ENCODE measurements around the gene FBXL19. TPM values are rescaled to one million over a fixed set of nuclear protein-coding genes. Genes with fewer than 3 reads are reported as not detected.

The FBXL19 gene
- polyA plus RNA-seq, 4 donors, result 16.5 to 35.4 (median 18.3) TPM

DNA sequence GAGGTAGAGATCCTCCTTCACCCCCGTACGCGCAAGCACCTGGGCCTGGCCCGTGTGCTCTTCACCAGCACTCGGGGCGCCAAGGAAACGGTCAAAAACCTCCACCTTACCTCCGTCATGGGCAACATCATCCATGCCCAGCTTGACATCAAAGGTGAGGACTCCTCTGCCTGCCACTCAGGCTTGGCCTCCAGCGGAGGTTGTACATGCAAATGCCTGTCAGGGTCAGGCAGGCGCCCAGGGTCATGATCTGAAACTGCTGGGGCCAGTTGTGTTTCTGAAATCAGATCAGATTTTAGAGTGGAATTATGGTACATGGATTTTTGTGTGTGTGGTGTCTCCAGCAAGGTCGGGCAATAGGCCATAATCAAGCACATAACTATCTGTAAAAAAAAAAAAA is 38.0 kb downstream of the FBXL19 start:
- DNase-seq (ENCODE audit: low read depth in 4 of 4, low spot score in 3 of 4), result no peak

DNA sequence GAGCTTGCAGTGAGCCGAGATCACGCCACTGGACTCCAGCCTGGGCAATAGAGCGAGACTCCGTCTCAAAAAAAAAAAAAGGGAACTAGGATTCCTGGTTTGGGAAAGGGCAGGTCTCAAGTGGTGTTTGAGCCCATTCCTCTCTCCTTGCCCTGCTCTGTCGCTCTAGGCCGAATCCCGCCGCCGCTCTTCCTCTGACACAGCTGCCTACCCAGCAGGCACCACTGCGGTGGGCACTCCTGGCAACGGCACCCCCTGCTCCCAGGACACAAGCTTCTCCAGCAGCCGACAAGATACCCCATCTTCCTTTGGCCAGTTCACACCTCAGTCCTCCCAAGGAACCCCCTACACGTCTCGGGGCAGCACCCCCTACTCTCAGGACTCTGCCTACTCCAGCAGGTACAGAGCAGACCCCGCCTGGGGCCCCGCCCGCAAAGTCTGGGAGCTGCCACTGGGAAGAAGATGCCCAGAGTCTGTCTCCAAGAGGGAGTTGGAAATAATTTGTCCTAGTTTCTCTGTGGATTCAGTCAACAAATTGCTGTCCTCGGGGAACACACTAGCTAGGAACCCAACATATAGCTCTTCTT is 40.6 kb downstream of the FBXL19 start:
- DNase-seq (ENCODE audit: low read depth in 4 of 4, low spot score in 3 of 4), result no peak

DNA sequence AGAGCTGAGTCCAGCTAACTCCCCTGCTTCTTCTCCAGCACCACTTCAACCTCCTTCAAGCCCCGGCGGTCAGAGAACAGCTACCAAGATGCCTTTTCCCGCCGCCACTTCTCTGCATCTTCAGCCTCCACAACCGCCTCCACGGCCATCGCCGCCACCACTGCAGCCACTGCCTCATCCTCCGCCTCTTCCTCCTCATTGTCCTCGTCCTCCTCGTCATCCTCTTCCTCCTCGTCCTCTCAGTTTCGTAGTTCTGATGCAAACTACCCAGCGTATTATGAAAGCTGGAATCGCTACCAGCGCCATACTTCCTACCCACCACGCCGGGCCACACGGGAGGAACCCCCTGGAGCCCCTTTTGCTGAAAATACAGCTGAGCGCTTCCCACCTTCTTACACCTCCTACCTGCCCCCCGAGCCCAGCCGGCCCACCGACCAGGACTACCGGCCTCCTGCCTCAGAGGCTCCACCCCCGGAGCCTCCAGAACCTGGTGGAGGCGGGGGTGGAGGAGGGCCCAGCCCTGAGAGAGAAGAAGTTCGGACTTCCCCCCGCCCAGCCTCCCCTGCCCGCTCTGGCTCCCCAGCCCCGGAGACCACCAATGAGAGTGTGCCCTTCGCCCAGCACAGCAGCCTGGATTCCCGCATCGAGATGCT is 41.3 kb downstream of the FBXL19 start:
- no peak for DNase-seq (ENCODE audit: low read depth in 4 of 4, low spot score in 3 of 4)

DNA sequence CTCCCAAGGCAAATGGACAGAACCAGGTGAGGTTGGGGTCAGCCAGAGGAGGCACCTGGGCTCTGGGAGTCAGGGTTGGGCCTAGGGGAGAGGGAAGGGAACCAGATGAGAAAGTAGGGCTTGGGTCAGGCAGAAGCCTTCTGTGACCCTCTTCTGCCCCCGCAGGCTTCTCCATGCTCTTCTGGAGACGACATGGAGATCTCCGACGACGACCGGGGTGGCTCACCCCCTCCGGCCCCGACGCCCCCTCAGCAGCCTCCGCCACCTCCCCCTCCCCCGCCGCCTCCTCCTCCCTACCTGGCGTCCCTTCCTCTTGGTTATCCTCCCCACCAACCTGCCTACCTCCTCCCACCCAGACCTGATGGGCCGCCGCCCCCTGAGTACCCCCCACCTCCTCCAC is 42.1 kb downstream of the FBXL19 start:
- no peak for DNase-seq (ENCODE audit: low read depth in 4 of 4, low spot score in 3 of 4)

DNA sequence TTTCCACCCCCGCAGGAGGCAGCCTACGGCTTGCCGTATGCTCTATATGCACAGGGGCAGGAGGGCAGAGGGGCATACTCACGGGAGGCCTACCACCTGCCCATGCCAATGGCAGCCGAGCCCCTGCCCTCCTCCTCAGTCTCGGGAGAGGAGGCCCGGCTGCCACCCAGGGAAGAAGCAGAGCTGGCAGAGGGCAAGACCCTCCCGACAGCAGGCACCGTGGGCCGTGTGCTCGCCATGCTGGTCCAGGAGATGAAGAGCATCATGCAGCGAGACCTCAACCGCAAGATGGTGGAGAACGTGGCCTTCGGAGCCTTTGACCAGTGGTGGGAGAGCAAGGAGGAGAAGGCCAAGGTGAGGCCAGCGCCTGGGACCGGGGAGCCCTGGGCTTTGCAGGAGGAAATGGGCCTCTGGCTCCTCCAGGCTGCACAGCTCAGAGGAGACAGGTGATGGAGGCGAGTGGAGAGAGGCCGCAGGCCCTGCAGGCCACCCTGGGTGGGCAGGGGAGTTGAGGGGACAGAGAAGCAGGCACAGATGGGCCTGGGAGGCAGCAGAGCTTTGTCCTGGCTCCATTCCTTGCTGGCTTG is 42.8 kb downstream of the FBXL19 start:
- no peak for DNase-seq (ENCODE audit: low read depth in 4 of 4, low spot score in 3 of 4)

DNA sequence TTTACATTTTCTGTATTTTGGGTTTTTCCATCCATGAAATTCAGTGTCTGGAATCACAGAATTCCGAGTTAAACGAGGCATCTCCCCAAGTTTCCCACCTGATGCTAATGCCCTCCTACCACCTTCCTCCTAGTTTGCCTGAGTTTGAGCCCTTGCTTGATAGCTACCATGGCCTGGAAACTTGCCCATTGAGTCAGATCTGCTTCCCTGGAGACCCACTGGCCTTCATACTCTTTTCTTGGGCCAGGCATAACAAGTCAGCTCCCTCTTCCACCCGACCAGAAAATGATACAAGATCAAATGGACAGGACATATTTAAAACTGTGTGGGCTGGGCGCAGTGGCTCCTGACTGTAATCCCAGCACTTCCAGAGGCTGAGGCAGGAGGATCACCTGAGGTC is 44.4 kb downstream of the FBXL19 start:
- no peak for DNase-seq (ENCODE audit: low read depth in 4 of 4, low spot score in 3 of 4)

DNA sequence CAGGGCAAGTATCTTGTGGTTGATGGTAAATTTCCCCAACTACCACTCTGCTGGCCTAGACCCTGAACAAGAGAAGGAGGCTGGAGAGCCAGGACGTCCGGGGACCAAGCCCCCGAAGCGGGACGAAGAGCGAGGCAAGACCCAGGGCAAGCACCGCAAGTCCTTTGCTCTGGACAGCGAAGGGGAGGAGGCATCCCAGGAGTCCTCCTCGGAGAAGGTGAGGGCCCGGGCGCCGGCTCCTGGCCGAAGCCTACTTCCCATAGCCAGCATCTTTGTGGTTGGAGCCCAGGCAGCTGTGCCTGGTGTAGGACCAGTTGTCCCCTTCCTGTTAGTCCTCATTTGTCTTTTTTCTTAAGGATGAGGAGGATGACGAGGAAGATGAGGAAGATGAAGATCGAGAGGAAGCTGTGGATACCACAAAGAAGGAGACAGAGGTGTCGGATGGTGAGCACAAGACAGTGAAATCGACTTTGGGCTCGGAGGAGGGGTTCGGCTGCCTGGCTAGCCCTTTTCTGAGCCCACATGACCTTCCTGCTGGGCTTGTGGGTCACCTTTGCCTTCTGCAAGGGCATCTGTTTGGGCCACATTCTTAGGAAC is 46.0 kb downstream of the FBXL19 start:
- DNase-seq (ENCODE audit: low read depth in 4 of 4, low spot score in 3 of 4), result no peak

DNA sequence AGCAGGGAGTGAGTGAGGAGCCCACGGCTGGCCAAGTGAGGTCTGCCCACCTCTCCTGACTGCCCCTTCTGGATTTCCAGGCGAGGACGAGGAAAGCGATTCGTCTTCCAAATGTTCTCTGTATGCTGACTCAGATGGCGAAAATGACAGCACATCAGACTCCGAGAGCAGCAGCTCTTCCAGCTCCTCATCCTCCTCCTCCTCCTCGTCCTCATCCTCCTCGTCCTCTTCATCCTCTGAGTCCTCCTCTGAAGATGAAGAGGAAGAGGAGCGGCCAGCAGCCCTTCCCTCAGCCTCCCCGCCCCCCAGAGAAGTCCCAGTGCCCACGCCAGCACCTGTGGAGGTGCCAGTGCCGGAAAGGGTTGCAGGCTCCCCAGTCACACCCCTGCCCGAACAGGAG is 47.9 kb downstream of the FBXL19 start:
- no peak for DNase-seq (ENCODE audit: low read depth in 4 of 4, low spot score in 3 of 4)

DNA sequence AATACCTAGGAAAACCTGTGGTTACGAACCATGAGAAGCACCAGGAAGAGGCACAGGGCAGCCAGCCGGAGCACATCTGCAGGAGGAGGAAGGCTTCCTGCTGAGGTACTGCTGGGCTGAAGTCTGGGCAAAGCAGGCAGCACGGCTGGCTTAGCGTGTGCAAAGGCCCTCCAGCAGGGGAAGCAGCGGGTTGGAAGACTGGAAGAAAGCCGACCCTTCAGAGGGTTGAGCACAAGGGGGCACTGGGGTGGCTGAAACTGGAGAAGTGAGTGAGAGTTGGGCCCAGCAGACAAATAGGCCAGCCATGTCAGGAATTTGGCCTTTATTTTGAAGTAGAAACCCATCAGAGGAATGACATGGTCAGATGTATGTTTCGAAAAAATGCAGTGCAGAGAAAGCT is 49.5 kb downstream of the FBXL19 start:
- DNase-seq (ENCODE audit: low read depth in 4 of 4, low spot score in 3 of 4), result no peak

DNA sequence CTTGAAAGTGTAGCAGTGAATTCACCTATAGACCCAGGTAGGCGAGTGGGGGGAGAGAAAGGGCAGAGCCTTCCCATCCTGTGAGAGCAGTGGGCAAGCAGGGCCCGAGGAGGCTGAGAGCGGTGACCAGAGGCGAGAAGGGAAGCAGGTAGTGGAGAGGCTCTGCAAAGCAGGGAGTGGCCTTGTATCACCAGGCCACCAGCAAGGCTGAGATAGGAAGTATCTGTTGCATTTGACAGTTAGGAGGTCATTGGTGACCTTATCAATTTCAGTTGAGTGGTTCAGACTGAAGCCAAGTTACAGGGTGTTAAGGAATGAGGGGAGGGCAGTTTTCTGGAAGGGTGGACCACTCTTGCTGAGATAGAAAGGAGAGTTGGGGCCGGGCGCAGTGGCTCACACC is 51.0 kb downstream of the FBXL19 start:
- DNase-seq (ENCODE audit: low read depth in 4 of 4, low spot score in 3 of 4), result no peak

DNA sequence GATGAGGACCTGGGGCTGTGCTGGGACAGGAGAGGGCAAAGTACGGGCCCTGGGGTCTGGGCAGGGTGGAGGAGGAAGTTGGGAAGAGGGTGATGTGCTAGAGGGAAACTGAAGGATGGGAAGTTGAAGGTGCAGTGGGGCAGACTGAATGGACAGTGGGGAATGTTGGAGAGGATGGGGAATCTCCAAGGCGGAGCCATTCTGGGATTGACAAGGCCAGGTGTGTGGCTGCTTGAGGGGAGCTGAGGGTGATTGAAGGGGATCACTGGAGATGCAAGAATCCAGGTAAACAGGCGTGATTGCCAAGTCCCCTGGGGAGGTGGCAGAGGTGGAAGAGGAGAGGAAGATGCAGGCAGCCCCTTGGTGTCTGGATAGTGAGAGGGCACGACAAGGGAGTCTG is 53.1 kb downstream of the FBXL19 start:
- no peak for DNase-seq (ENCODE audit: low read depth in 4 of 4, low spot score in 3 of 4)

DNA sequence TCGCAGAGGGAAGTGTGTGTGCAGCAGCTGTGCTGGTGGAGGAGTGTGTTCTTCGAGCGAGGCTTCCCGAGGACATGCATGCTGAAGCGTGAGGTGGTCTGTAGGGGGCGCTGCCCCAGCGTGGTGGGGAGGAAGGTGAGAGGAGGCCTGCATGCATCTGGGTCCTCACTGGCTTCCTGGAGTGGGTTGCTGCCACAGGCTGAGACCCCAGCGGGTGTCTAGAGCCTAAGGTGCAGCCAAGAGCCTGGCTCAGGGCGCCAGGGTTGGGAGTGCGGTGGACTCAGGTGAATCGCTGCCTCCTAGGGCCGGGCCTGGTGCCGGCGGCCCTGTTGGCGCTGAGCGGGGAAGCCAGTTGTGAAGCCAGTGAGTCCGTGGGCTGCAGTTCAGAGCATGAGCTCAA is 54.1 kb downstream of the FBXL19 start:
- no peak for DNase-seq (ENCODE audit: low read depth in 4 of 4, low spot score in 3 of 4)

DNA sequence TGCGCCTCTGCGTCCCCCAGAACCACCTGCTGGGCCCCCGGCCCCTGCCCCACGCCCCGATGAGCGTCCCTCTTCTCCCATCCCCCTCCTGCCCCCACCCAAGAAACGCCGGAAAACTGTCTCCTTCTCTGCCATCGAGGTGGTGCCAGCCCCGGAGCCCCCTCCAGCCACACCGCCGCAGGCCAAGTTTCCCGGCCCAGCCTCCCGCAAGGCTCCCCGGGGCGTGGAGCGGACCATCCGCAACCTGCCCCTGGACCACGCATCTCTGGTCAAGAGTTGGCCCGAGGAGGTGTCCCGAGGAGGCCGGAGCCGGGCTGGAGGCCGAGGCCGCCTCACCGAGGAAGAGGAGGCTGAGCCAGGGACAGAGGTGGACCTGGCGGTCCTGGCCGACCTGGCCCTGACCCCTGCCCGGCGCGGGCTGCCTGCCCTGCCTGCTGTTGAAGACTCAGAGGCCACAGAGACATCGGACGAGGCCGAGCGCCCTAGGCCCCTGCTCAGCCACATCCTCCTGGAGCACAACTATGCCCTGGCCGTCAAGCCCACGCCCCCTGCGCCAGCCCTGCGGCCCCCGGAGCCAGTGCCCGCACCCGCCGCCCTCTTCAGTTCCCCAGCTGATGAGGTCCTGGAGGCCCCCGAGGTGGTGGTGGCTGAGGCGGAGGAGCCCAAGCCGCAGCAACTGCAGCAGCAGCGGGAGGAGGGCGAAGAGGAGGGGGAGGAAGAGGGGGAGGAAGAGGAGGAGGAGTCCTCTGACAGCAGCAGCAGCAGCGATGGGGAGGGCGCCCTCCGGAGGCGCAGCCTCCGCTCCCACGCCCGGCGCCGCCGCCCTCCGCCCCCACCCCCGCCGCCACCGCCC is 56.0 kb downstream of the FBXL19 start:
- DNase-seq (ENCODE audit: low read depth in 4 of 4, low spot score in 3 of 4), result no peak

DNA sequence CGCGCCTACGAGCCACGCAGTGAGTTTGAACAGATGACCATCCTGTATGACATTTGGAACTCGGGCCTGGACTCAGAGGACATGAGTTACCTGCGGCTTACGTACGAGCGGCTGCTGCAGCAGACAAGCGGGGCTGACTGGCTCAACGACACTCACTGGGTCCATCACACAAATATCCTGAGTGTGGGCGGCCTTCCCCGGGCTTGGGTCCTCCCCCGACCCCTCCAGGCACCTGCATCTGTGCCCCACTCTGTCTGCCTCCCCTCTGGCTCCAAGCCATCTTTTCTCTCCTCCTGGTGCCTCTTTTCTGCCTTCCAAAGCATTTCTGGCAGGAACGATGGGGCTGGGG is 56.6 kb downstream of the FBXL19 start:
- DNase-seq (ENCODE audit: low read depth in 4 of 4, low spot score in 3 of 4), result no peak

DNA sequence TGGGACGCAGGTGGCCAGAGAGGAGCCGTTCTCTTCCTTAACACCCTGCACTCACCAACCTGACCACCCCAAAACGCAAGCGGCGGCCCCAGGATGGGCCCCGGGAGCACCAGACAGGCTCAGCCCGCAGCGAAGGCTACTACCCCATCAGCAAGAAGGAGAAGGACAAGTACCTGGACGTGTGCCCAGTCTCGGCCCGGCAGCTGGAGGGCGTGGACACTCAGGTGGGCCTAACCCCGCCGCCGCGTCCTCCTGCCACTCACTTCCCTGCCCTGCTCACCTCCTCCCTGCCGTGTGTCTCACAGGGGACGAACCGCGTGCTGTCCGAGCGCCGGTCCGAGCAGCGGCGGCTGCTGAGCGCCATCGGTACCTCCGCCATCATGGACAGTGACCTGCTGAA is 57.1 kb downstream of the FBXL19 start:
- DNase-seq (ENCODE audit: low read depth in 4 of 4, low spot score in 3 of 4), result no peak

DNA sequence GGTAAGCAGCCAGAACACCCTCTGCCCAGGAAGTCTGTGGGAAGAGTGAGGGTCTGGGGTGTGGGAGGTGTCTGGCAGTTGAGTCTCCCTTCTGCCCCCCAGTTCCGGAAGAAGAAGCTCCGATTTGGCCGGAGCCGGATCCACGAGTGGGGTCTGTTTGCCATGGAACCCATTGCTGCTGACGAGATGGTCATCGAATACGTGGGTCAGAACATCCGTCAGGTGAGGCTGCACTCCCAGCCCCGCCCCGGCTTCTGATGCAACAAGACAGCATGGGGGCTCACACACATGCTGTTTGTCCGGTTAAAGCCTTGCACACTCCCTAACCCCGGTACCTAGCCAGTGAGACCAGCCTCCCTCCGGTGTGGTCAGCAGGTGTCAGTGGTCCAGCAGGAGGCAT is 57.6 kb downstream of the FBXL19 start:
- no peak for DNase-seq (ENCODE audit: low read depth in 4 of 4, low spot score in 3 of 4)

DNA sequence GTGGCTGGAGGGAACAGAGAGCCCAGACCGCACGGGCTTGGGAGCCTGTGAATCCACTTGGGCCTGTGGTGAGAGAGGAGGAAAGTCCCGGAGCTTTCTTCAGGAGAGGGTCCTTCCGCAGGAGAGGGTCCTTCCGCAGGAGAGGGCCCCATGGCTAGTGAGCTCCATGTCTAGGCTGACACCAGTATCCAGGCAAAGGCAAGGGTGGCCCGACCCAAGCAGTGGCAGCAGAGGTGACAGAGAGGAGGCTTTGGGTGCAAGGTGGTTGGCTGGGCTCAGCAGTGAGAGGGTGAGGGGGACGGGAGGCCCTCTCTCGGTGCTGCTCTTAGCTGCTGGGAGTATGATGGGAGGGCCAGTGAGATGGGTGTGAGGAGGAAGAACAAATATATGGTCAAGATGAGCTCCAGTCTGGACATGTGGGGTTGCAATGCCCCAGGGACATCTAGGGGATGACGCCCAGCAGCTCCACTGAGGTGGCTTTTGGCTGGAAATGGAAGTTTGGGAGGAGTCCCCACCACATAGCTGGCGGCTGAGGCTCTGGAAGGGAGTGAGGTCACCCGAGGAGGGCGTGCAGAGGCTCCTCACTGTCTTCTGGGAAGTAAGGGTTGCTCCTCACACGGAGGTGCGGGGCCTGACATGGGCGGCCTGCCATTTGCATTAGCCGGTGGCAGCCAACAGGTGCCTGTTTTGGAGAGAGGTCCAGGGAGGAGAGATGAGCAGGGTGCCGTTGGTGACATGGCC is 59.3 kb downstream of the FBXL19 start:
- no peak for DNase-seq (ENCODE audit: low read depth in 4 of 4, low spot score in 3 of 4)

DNA sequence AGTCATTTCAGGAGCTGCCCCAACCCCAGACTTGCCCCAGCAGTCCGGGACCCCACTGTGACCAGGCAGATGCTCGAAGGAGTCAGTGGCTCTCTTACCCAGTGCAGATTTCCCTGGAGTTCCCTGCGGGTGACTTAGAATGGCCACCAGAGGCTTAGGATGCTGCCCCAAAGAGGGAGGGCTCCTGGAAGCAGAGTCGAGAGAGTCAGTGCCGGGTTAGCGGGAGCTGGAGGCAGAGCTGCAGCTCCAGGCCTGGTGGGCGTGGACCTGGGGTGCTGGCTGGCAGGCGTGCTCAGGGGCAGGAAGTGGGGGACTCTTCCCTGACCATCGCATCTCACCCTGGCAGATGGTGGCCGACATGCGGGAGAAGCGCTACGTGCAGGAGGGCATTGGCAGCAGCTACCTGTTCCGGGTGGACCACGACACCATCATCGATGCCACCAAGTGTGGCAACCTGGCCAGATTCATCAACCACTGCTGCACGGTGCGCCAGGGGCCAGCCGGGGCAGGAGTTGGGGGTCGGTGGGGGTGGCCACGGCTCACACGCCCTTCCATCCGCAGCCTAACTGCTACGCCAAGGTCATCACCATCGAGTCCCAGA is 60.0 kb downstream of the FBXL19 start:
- DNase-seq (ENCODE audit: low read depth in 4 of 4, low spot score in 3 of 4), result no peak

DNA sequence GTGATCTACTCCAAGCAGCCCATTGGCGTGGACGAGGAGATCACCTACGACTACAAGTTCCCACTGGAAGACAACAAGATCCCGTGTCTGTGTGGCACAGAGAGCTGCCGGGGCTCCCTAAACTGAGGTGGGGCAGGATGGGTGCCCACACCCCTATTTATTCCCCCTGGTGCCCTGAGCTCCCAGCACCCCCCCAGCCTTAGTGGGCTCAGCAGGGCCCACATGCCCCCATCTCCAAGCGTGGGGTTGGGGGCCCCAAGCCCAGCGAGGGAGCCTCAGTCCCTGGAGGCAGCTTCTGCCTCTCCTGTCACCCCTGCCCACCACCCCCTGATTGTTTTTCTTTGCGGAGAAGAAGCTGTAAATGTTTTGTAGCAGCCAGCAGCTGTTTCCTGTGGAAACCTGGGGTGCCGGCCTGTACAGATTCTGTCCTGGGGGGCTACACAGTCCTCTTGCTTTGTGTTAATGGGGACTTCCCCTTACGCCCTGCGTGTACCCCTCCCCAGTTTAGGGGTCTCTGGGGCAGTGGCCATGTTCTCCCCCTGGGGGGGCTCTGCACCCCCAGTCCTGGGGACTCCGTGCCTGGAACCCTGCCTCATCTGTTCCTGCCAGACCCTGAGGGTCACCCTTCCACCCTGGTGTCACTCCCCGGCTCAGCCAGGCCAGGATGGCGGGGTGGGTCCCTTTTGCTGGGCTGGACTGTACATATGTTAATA is 60.7 kb downstream of the FBXL19 start:
- no peak for DNase-seq (ENCODE audit: low read depth in 4 of 4, low spot score in 3 of 4)

All from left renal pelvis (tissue), 4 donors.